HCT116 (cell line): Measurements from ENCODE around the gene FLT3. TPM values are rescaled to one million over a fixed set of nuclear protein-coding genes. Genes with fewer than 3 reads are reported as not detected.

Experiments
- ATAC-seq: fragments of 200-7000 bp; cut with Tn5 transposase; 2 replicates; pipeline ENCODE4 v1.9.1; 2020; ENCODE audit warnings: mild to moderate bottlenecking, moderate library complexity
- BruUV-seq: library from RNA; stranded (reverse); fragments of 400-500 nt; replicated peaks from 2 replicates; lab custom pipeline; 2021; lab: Mats Ljungman, UMichigan
- CTCF ChIA-PET: fragments of 300-600 bp; sonication (Branson Sonifier 250); formaldehyde crosslinking; loops from one replicate; lab custom pipeline; 2021; ENCODE audit warnings: antibody characterized with exemption; lab: Charles Lee
- POLR2A ChIA-PET: fragments of 300-600, 350-600 bp; sonication (Branson Sonifier 250); formaldehyde crosslinking; loops from one replicate; lab custom pipeline; 2021; ENCODE audit warnings: antibody characterized with exemption; lab: Charles Lee
- RAD21 ChIA-PET, 2 experiments: fragments of 300-600 bp; sonication (Branson Sonifier 250); formaldehyde crosslinking; loops; one replicate each; lab custom pipeline; 2023; ENCODE audit warnings: low total read pairs in 2 of 2; ENCODE audit not compliant: uncharacterized antibody in 2 of 2, unreplicated experiment in 2 of 2, low non-redundant PET in 1 of 2; lab: Charles Lee
- DNase-seq: peaks from one replicate; pipeline ENCODE4 v3.0.0-alpha.2; 2010; ENCODE audit warnings: low read depth, low spot score
- H2AFZ ChIP-seq: fragments of 200-600 bp; shearing (Covaris generic), sonication (generic); 2 replicates; pipeline ENCODE4 v1.6.1; 2017; ENCODE audit warnings: low read depth, mixed run types, mixed read lengths, antibody characterized with exemption, low read length; ENCODE audit not compliant: poor library complexity, severe bottlenecking
- H3K27ac ChIP-seq: 2 replicates; pipeline ENCODE4 v1.5.1; 2012; ENCODE audit warnings: low read depth, low read length
- H3K27me3 ChIP-seq: fragments of 200-600 bp; sonication (generic); 2 replicates; pipeline ENCODE4 v1.6.1; 2016; ENCODE audit warnings: mixed run types, low read length, mixed read lengths; ENCODE audit not compliant: insufficient read depth
- H3K36me3 ChIP-seq, 2 experiments: fragments of 200-500 bp in 1 of 2; fragments of 200-600 bp in 1 of 2; sonication (Bioruptor generic) in 1 of 2; sonication (generic) in 1 of 2; 2 replicates each; pipeline versions ENCODE4 v1.5.1 to v1.6.1; 2014 to 2016; ENCODE audit warnings: low read length in 2 of 2, inconsistent platforms in 1 of 2, mixed read lengths in 1 of 2, mixed run types in 1 of 2; ENCODE audit not compliant: insufficient read depth in 2 of 2, control insufficient read depth in 1 of 2
- H3K4me1 ChIP-seq, 2 experiments: fragments of 200-600 bp in 1 of 2; sonication (generic) in 1 of 2; 2 replicates each; pipeline versions ENCODE4 v1.5.1 to v1.6.1; 2012 to 2017; ENCODE audit warnings: low read length in 2 of 2, inconsistent platforms in 1 of 2, mild to moderate bottlenecking in 1 of 2, mixed read lengths in 1 of 2, mixed run types in 1 of 2, moderate library complexity in 1 of 2; ENCODE audit not compliant: insufficient read depth in 2 of 2, control insufficient read depth in 1 of 2
- H3K4me2 ChIP-seq: fragments of 200-600 bp; sonication (generic); 2 replicates; pipeline ENCODE4 v1.6.1; 2017; ENCODE audit warnings: mixed run types, low read length, mixed read lengths
- H3K4me3 ChIP-seq, 2 experiments: fragments of 200-600 bp in 1 of 2; sonication (generic) in 1 of 2; replicated peaks in 1 of 2; 2 replicates each; pipeline ENCODE4 v1.5.1; 2011 to 2016; ENCODE audit warnings: low read length in 2 of 2, control low read depth in 1 of 2, low read depth in 1 of 2, mild to moderate bottlenecking in 1 of 2, mixed read lengths in 1 of 2, mixed run types in 1 of 2
- H3K79me2 ChIP-seq: fragments of 200-600 bp; sonication (generic); 2 replicates; pipeline ENCODE4 v1.6.1; 2017; ENCODE audit warnings: mild to moderate bottlenecking, mixed run types, low read length, moderate library complexity, mixed read lengths; ENCODE audit not compliant: insufficient read depth
- H3K9ac ChIP-seq: fragments of 200-600 bp; sonication (generic); 2 replicates; pipeline ENCODE4 v1.6.1; 2016; ENCODE audit warnings: low read length, mixed read lengths
- H3K9me2 ChIP-seq: fragments of 200-600 bp; sonication (generic), shearing (Covaris generic); 2 replicates; pipeline ENCODE4 v1.6.1; 2017; ENCODE audit warnings: mixed run types, mild to moderate bottlenecking, moderate library complexity; ENCODE audit not compliant: insufficient read depth
- H3K9me3 ChIP-seq, 2 experiments: fragments of 200-500 bp in 1 of 2; fragments of 200-600 bp in 1 of 2; sonication (Bioruptor generic) in 1 of 2; sonication (generic) in 1 of 2; 2 replicates each; pipeline ENCODE4 v1.6.1; 2014 to 2017; ENCODE audit warnings: low read length in 2 of 2, mixed read lengths in 2 of 2, inconsistent platforms in 1 of 2, low read depth in 1 of 2, mild to moderate bottlenecking in 1 of 2, mixed run types in 1 of 2, moderate library complexity in 1 of 2; ENCODE audit not compliant: control insufficient read depth in 1 of 2, insufficient read depth in 1 of 2
- H4K20me1 ChIP-seq: fragments of 200-600 bp; sonication (generic), shearing (Covaris generic); 2 replicates; pipeline ENCODE4 v1.6.1; 2017; ENCODE audit warnings: mixed run types, mild to moderate bottlenecking, moderate library complexity; ENCODE audit not compliant: insufficient read depth
- CBX3 ChIP-seq: IDR thresholded peaks from 2 replicates; pipeline ENCODE4 v1.6.1; 2012; ENCODE audit warnings: low read depth
- CEBPB ChIP-seq: IDR thresholded peaks from 2 replicates; pipeline ENCODE4 v1.6.1; 2012; ENCODE audit warnings: low read depth
- EGR1 ChIP-seq: IDR thresholded peaks from 2 replicates; pipeline ENCODE4 v1.6.1; 2012; ENCODE audit warnings: low read depth
- EZH2 ChIP-seq: fragments of 200-600 bp; sonication (generic); IDR thresholded peaks from 2 replicates; pipeline ENCODE4 v1.6.1; 2017; ENCODE audit warnings: antibody characterized with exemption, mixed run types
- FOSL1 ChIP-seq: IDR thresholded peaks from 2 replicates; pipeline ENCODE4 v1.6.1; 2012; ENCODE audit warnings: low read depth
- JUND ChIP-seq: IDR thresholded peaks from 2 replicates; pipeline ENCODE4 v1.6.1; 2012
- MAX ChIP-seq: IDR thresholded peaks from 2 replicates; pipeline ENCODE4 v1.6.1; 2012
- RAD21 ChIP-seq: IDR thresholded peaks from 2 replicates; pipeline ENCODE4 v1.6.1; 2012; ENCODE audit warnings: low read depth, mild to moderate bottlenecking
- SIN3A ChIP-seq: IDR thresholded peaks from 2 replicates; pipeline ENCODE4 v1.6.1; 2012; ENCODE audit warnings: low read depth
- SP1 ChIP-seq: IDR thresholded peaks from 2 replicates; pipeline ENCODE4 v1.6.1; 2012; ENCODE audit warnings: low read depth
- TCF7L2 ChIP-seq: IDR thresholded peaks from 2 replicates; pipeline ENCODE4 v1.7.0; 2011; ENCODE audit warnings: borderline replicate concordance, inconsistent platforms; ENCODE audit not compliant: insufficient read depth, insufficient read length; ENCODE audit errors: extremely low read depth
- YY1 ChIP-seq: IDR thresholded peaks from 2 replicates; pipeline ENCODE4 v1.6.1; 2011; ENCODE audit warnings: low read length, low read depth, moderate library complexity, mild to moderate bottlenecking; ENCODE audit not compliant: insufficient replicate concordance; ENCODE audit errors: extremely low read depth
- ZBTB33 ChIP-seq: IDR thresholded peaks from 2 replicates; pipeline ENCODE4 v1.6.1; 2011; ENCODE audit warnings: mild to moderate bottlenecking, low read length, moderate library complexity; ENCODE audit not compliant: insufficient replicate concordance; ENCODE audit errors: extremely low read depth
- ZFX ChIP-seq: fragments of 450-650 bp; IDR thresholded peaks from 2 replicates; pipeline ENCODE4 v1.6.1; 2017
- ZNF274 ChIP-seq: fragments of 200-500 bp; sonication (Bioruptor generic); IDR thresholded peaks from 2 replicates; pipeline ENCODE4 v1.6.1; 2014; ENCODE audit warnings: mild to moderate bottlenecking, low read depth, low read length, inconsistent platforms
- intact Hi-C: fragments of 100-400 bp; cut with micrococcal nuclease; formaldehyde crosslinking; loops from 2 replicates; pipeline ENCODE4 v1.10.0; 2022
- total RNA-seq: library from RNA; stranded (reverse); gene quantifications from one replicate; pipeline ENCODE4 v1.2.1, GENCODE V29; 2021; ENCODE audit not compliant: unreplicated experiment
- TF ChIP-seq, protein P1 (sequence below): IDR thresholded peaks from 2 replicates; pipeline ENCODE4 v1.6.1; 2012; ENCODE audit warnings: low read depth
- TF ChIP-seq, protein P2 (sequence below), 3 experiments: fragments of 200-600 bp in 1 of 3; sonication (generic) in 1 of 3; IDR thresholded peaks in 2 of 3; conservative IDR thresholded peaks in 1 of 3; 2 replicates each; pipeline ENCODE4 v1.5.1; 2012 to 2017; ENCODE audit warnings: low read depth in 2 of 3, low read length in 2 of 3, antibody characterized with exemption in 1 of 3, borderline replicate concordance in 1 of 3, control low read depth in 1 of 3, mild to moderate bottlenecking in 1 of 3, mixed read lengths in 1 of 3, mixed run types in 1 of 3, moderate library complexity in 1 of 3; ENCODE audit not compliant: insufficient read depth in 1 of 3

FLT3 gene
- total RNA-seq, 1 experiment from 2014 or later: 0.17 TPM

GRCh38 chr13:28137596-28137995 lies 37.2 kb upstream of the FLT3 start:
- TF ChIP-seq YY1 (no peak), SP1 (no peak), RAD21 (no peak), ZBTB33 (no peak), ZNF274 (no peak), JUND (no peak), EZH2 (no peak), ZFX (no peak), FOSL1 (no peak), CEBPB (no peak), SIN3A (no peak), EGR1 (no peak), TCF7L2 (no peak), CBX3 (no peak), MAX (no peak)
- TF ChIP-seq, protein P1, sequence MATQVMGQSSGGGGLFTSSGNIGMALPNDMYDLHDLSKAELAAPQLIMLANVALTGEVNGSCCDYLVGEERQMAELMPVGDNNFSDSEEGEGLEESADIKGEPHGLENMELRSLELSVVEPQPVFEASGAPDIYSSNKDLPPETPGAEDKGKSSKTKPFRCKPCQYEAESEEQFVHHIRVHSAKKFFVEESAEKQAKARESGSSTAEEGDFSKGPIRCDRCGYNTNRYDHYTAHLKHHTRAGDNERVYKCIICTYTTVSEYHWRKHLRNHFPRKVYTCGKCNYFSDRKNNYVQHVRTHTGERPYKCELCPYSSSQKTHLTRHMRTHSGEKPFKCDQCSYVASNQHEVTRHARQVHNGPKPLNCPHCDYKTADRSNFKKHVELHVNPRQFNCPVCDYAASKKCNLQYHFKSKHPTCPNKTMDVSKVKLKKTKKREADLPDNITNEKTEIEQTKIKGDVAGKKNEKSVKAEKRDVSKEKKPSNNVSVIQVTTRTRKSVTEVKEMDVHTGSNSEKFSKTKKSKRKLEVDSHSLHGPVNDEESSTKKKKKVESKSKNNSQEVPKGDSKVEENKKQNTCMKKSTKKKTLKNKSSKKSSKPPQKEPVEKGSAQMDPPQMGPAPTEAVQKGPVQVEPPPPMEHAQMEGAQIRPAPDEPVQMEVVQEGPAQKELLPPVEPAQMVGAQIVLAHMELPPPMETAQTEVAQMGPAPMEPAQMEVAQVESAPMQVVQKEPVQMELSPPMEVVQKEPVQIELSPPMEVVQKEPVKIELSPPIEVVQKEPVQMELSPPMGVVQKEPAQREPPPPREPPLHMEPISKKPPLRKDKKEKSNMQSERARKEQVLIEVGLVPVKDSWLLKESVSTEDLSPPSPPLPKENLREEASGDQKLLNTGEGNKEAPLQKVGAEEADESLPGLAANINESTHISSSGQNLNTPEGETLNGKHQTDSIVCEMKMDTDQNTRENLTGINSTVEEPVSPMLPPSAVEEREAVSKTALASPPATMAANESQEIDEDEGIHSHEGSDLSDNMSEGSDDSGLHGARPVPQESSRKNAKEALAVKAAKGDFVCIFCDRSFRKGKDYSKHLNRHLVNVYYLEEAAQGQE: no peak
- TF ChIP-seq, protein P2, sequence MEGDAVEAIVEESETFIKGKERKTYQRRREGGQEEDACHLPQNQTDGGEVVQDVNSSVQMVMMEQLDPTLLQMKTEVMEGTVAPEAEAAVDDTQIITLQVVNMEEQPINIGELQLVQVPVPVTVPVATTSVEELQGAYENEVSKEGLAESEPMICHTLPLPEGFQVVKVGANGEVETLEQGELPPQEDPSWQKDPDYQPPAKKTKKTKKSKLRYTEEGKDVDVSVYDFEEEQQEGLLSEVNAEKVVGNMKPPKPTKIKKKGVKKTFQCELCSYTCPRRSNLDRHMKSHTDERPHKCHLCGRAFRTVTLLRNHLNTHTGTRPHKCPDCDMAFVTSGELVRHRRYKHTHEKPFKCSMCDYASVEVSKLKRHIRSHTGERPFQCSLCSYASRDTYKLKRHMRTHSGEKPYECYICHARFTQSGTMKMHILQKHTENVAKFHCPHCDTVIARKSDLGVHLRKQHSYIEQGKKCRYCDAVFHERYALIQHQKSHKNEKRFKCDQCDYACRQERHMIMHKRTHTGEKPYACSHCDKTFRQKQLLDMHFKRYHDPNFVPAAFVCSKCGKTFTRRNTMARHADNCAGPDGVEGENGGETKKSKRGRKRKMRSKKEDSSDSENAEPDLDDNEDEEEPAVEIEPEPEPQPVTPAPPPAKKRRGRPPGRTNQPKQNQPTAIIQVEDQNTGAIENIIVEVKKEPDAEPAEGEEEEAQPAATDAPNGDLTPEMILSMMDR (IDR thresholded peaks at IDR 0.05 in 2 of 3, conservative IDR thresholded peaks at IDR 0.05 in 1 of 3; ENCODE audit: borderline replicate concordance in 1 of 3, insufficient read depth in 1 of 3, low read depth in 2 of 3, low read length in 2 of 3): no peak
- intact Hi-C loops: no loop called here
- ChIA-PET CTCF (interaction anchor here (0.7 kb wide), 1 partner anchor 712 kb away, joined by 3 read pairs; no protein-coding TSS in a partner anchor), POLR2A (interaction anchor here (0.9 to 1.0 kb wide), 2 partner anchors 23 to 38 kb away, joined by 3 read pairs; no protein-coding TSS in a partner anchor), RAD21 (no interaction called here)
- ATAC-seq (no peak), DNase-seq (no peak)
- BruUV-seq: TSS peak; percentile 75
- Histone ChIP-seq H3K27me3 (no peaks in the 10 kb centered on the region), H4K20me1 (no peaks in the 10 kb centered on the region), H3K4me3 (peak overlapping the region; percentile 70 to 93), H3K9ac (peak overlapping the region; percentile 83), H3K79me2 (peaks cover 51% of the 10 kb centered on the region), H3K9me3 (no peaks in the 10 kb centered on the region), H3K36me3 (no peaks in the 10 kb centered on the region), H3K4me1 (peaks cover 13 to 19% of the 10 kb centered on the region in 2 experiments), H2AFZ (no peak overlapping the region), H3K4me2 (peak overlapping the region; percentile 80), H3K27ac (peak overlapping the region; percentile 92), H3K9me2 (no peaks in the 10 kb centered on the region)
